ENCODE results near the gene COL20A1.

Gene COL20A1

DNA sequence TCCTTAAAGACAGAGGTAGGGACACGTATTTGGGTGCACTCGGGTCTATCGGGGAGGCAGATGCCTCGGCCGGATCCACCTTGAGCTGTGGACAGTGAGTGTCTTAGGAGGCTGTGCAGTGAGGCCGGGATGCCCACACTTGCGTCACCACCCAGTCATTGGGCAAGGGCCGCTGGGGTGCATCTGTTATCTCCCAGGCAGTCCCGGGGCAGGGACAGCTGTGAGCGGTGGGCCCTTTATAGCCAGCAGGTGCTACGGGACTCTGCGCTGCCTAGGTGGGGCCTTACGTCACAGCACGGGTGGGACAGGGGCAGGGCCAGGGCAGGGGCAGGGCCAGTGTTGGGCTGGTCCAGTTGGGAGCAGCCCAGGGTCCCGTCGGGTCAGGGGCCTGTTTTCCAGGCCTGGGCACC is 689 bp upstream of the COL20A1 start:
- TF ChIP-seq, protein P1, sequence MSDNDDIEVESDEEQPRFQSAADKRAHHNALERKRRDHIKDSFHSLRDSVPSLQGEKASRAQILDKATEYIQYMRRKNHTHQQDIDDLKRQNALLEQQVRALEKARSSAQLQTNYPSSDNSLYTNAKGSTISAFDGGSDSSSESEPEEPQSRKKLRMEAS (IDR thresholded peaks at IDR 0.05; ENCODE audit: low read depth, low read length): no peak
- TF ChIP-seq MYC (IDR thresholded peaks at IDR 0.05; ENCODE audit: low read depth, low read length) (no peak), POLR2A (IDR thresholded peaks at IDR 0.05; ENCODE audit: extremely low read depth, insufficient read length) (no peak)
- TF ChIP-seq, protein P2, sequence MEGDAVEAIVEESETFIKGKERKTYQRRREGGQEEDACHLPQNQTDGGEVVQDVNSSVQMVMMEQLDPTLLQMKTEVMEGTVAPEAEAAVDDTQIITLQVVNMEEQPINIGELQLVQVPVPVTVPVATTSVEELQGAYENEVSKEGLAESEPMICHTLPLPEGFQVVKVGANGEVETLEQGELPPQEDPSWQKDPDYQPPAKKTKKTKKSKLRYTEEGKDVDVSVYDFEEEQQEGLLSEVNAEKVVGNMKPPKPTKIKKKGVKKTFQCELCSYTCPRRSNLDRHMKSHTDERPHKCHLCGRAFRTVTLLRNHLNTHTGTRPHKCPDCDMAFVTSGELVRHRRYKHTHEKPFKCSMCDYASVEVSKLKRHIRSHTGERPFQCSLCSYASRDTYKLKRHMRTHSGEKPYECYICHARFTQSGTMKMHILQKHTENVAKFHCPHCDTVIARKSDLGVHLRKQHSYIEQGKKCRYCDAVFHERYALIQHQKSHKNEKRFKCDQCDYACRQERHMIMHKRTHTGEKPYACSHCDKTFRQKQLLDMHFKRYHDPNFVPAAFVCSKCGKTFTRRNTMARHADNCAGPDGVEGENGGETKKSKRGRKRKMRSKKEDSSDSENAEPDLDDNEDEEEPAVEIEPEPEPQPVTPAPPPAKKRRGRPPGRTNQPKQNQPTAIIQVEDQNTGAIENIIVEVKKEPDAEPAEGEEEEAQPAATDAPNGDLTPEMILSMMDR (IDR thresholded peaks at IDR 0.05; ENCODE audit: low read depth, low read length): no peak
- DNase-seq (ENCODE audit: low read depth): peak; percentile 38
- no peak overlapping the region for H3K4me3 ChIP-seq (ENCODE audit: low read depth, low read length)

DNA sequence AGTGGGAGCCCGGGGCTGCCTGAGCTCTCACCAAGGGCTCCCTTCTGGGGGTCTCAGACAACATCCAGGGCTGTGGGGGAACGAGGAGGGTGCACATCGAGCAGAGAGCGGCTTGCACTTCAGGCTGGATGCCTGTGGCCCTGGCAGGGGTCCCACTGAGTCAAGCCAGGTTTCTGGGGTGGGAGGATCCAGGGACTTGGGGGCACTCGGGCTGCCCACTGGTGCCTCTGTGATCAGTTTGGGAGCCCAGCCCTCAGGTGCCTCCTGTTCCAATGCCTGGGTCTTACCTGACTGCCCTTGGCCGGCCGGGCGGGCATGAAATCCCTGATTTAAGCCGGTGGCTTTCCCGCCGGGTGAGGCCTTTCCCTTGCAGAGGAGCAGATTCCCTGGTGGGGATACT is 470 bp downstream of the COL20A1 start:
- TF ChIP-seq, protein P1 (IDR thresholded peaks at IDR 0.05; ENCODE audit: low read depth, low read length): no peak
- TF ChIP-seq POLR2A (IDR thresholded peaks at IDR 0.05; ENCODE audit: extremely low read depth, insufficient read length): no peak
- TF ChIP-seq, protein P2 (IDR thresholded peaks at IDR 0.05; ENCODE audit: low read depth, low read length): no peak
- no peak for TF ChIP-seq MYC (IDR thresholded peaks at IDR 0.05; ENCODE audit: low read depth, low read length)
- DNase-seq (ENCODE audit: low read depth): no peak
- no peak overlapping the region for H3K4me3 ChIP-seq (ENCODE audit: low read depth, low read length)

DNA sequence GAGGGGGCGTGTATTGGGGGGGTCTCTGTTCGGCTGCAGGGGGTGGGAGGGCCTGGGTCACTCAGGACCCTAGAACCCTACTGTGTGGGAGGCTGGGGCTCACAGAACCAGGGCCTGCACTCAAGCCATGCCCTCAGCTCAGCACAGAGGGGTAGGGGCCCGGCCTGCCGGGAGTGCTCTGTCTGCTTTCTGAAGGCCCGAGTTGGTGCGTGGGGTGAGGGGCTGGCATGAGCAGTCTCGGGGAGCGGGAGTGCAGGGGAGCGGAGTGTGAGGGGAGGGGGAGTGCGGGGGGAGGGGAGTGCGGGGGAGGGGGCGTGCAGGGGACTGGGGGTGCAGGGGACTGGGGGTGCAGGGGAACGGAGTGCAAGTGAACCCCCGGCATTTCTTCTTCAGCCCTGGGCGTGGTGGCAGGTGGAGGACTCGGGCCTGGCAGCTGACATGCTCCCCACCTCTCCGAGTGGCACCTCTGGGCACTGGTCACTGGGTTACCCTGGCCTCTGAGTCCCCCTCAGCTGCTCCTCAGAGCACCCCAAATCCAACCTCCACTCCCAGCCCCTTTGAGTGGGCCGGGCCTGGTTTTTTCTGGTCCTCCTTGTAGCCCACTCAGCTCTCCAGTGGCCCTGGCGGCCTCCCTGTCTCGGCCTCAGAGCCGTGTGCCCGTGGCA is 1.0 kb downstream of the COL20A1 start:
- DNase-seq (ENCODE audit: low read depth): no peak
- no peak for TF ChIP-seq MYC (IDR thresholded peaks at IDR 0.05; ENCODE audit: low read depth, low read length)
- no peak for TF ChIP-seq POLR2A (IDR thresholded peaks at IDR 0.05; ENCODE audit: extremely low read depth, insufficient read length)
- TF ChIP-seq, protein P1 (IDR thresholded peaks at IDR 0.05; ENCODE audit: low read depth, low read length): no peak
- TF ChIP-seq, protein P2 (IDR thresholded peaks at IDR 0.05; ENCODE audit: low read depth, low read length): no peak
- H3K4me3 ChIP-seq (ENCODE audit: low read depth, low read length): no peak overlapping the region

DNA sequence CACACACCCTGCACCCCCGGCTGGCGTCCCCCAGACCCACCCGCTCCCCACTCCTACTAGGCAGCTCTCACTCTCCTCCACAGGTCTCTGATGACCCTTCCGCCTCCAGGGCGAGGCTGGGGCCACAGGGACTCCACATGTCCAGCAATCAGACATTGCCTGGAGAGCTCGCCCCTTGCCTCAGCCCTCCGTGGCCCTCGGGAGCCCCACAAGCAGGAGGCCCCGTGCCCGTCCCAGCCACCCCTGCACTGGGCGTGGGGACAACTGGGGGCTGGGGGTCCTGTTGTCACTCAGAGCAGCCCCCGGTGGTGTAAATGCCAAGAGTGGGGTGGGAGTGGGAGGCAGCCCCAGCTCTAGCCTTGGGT is 1.5 kb downstream of the COL20A1 start:
- TF ChIP-seq, protein P2 (IDR thresholded peaks at IDR 0.05; ENCODE audit: low read depth, low read length): no peak
- TF ChIP-seq, protein P1 (IDR thresholded peaks at IDR 0.05; ENCODE audit: low read depth, low read length): no peak
- TF ChIP-seq POLR2A (IDR thresholded peaks at IDR 0.05; ENCODE audit: extremely low read depth, insufficient read length): no peak
- TF ChIP-seq MYC (IDR thresholded peaks at IDR 0.05; ENCODE audit: low read depth, low read length): no peak
- no peak overlapping the region for H3K4me3 ChIP-seq (ENCODE audit: low read depth, low read length)
- no peak for DNase-seq (ENCODE audit: low read depth)

DNA sequence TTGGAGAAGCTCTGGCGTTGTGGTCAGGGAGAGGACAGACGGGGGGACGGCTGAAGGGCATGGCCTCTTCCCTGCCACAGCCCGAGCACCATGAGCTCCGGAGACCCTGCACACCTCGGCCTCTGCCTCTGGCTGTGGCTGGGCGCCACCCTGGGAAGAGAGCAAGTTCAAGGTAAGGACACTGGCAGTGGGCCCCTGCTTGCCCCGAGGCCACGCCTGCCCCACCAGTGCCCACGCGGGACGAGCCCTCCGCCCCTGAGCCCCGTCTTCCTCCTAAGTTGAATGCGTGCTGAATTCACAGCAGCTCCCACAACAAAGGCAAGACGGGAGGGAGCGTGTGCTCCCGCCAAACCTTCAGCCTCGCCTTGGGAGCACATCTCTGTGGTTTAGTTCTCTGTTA is 2.0 kb downstream of the COL20A1 start:
- no peak for DNase-seq (ENCODE audit: low read depth)
- TF ChIP-seq, protein P2 (IDR thresholded peaks at IDR 0.05; ENCODE audit: low read depth, low read length): no peak
- TF ChIP-seq, protein P1 (IDR thresholded peaks at IDR 0.05; ENCODE audit: low read depth, low read length): no peak
- TF ChIP-seq POLR2A (IDR thresholded peaks at IDR 0.05; ENCODE audit: extremely low read depth, insufficient read length) (no peak), MYC (IDR thresholded peaks at IDR 0.05; ENCODE audit: low read depth, low read length) (no peak)
- H3K4me3 ChIP-seq (ENCODE audit: low read depth, low read length): no peak overlapping the region

All from NB4 (cell line).